Uterus (tissue), 4 donors: ENCODE measurements around the gene PACC1. TPM values are rescaled to one million over a fixed set of nuclear protein-coding genes. Genes with fewer than 3 reads are reported as not detected.
A peak's percentile ranks its signal among the peaks of the same experiment; 100 is the strongest.

Experiments used
- DNase-seq, 2 donors: peaks; one replicate each; pipeline ENCODE4 v3.0.0-alpha.2; 2019 to 2020
- H3K27ac ChIP-seq, 2 donors: fragments of 200-600 bp; sonication (generic); 1 replicate in 1 of 2; 2 replicates in 1 of 2; pipeline ENCODE4 v1.5.1; 2016 to 2018
- H3K27me3 ChIP-seq, 2 donors: fragments of 200-600 bp; sonication (generic); one replicate each; pipeline ENCODE4 v1.5.1; 2018 to 2019; ENCODE audit warnings: control low read depth in 1 of 2
- H3K36me3 ChIP-seq, 2 donors: fragments of 200-600 bp; sonication (generic); one replicate each; pipeline ENCODE4 v1.5.1; 2019; ENCODE audit warnings: control low read depth in 1 of 2
- H3K4me1 ChIP-seq, 2 donors: fragments of 200-600 bp; sonication (generic); one replicate each; pipeline ENCODE4 v1.5.1; 2018 to 2019; ENCODE audit warnings: control low read depth in 1 of 2
- H3K4me3 ChIP-seq, 2 donors: fragments of 200-600 bp; sonication (generic); 1 replicate in 1 of 2; 2 replicates in 1 of 2; pipeline ENCODE4 v1.5.1; 2018 to 2019; ENCODE audit warnings: mild to moderate bottlenecking in 1 of 2
- H3K9me3 ChIP-seq, 2 donors: fragments of 200-600 bp; sonication (generic); one replicate each; pipeline ENCODE4 v1.5.1; 2019; ENCODE audit warnings: control low read depth in 1 of 2
- POLR2A ChIP-seq, 2 donors: fragments of 450-650 bp; IDR thresholded peaks; one replicate each; pipeline ENCODE4 v1.6.1; 2016; ENCODE audit warnings: antibody characterized with exemption in 2 of 2, mild to moderate bottlenecking in 1 of 2, moderate library complexity in 1 of 2
- intact Hi-C: fragments of 100-400 bp; cut with DNase I; formaldehyde crosslinking; loops from one replicate; pipeline ENCODE4 v1.15.1; 2023; ENCODE audit warnings: low total_unique reads
- total RNA-seq, 4 donors: library from RNA; depleted of rRNA in 3 of 4; stranded (reverse); fragments of >200 nt in 3 of 4; gene quantifications; one replicate each; pipeline versions ENCODE4 v1.1.0 to v1.2.4, GENCODE V29; 2014 to 2023
- TF ChIP-seq, protein P1 (sequence below), 4 experiments: fragments of 200-600 bp in 2 of 4; fragments of 450-650 bp in 2 of 4; sonication (generic) in 2 of 4; IDR thresholded peaks; one replicate each; pipeline ENCODE4 v1.5.1; 2016 to 2019; ENCODE audit warnings: antibody characterized with exemption in 4 of 4, mild to moderate bottlenecking in 2 of 4, moderate library complexity in 1 of 4
- donor health status: DM: yes; HTN: yes; CAD: no.

PACC1 gene
- total RNA-seq, 4 donors from 2014 or later = 1.5 to 10.9 (median 7.2) TPM

DNA sequence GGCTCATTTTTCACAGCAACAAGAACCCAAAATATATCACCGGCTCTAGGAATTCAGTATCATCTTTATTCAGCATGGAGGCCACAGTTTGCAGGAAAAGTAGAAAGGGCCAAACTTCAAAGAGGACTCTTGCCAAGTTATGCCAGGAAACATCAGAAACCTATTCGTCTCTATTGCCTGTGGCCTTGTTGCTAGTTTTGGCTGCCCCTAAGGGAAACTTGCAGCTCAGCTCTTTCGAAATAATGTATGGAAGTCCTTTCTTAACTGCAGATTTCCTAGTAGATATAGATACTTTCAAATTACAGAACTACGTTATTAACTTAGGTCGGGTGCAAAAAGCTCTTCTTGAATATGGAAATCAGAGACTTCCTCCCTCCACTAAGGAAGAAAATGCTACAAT lies 13.8 kb upstream of the PACC1 start:
- no peaks in the 10 kb centered on the region for H3K27me3 ChIP-seq
- intact Hi-C loops = no loop called here
- no peaks in the 10 kb centered on the region for H3K36me3 ChIP-seq
- DNase-seq = no peak
- H3K4me3 ChIP-seq = no peak overlapping the region
- no peak for TF ChIP-seq POLR2A (IDR thresholded peaks at IDR 0.05)
- TF ChIP-seq, protein P1, sequence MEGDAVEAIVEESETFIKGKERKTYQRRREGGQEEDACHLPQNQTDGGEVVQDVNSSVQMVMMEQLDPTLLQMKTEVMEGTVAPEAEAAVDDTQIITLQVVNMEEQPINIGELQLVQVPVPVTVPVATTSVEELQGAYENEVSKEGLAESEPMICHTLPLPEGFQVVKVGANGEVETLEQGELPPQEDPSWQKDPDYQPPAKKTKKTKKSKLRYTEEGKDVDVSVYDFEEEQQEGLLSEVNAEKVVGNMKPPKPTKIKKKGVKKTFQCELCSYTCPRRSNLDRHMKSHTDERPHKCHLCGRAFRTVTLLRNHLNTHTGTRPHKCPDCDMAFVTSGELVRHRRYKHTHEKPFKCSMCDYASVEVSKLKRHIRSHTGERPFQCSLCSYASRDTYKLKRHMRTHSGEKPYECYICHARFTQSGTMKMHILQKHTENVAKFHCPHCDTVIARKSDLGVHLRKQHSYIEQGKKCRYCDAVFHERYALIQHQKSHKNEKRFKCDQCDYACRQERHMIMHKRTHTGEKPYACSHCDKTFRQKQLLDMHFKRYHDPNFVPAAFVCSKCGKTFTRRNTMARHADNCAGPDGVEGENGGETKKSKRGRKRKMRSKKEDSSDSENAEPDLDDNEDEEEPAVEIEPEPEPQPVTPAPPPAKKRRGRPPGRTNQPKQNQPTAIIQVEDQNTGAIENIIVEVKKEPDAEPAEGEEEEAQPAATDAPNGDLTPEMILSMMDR (IDR thresholded peaks at IDR 0.05) = no peak
- peaks cover 0 to 1% of the 10 kb centered on the region in 2 donors for H3K4me1 ChIP-seq
- no peak overlapping the region for H3K27ac ChIP-seq
- H3K9me3 ChIP-seq = no peaks in the 10 kb centered on the region

DNA sequence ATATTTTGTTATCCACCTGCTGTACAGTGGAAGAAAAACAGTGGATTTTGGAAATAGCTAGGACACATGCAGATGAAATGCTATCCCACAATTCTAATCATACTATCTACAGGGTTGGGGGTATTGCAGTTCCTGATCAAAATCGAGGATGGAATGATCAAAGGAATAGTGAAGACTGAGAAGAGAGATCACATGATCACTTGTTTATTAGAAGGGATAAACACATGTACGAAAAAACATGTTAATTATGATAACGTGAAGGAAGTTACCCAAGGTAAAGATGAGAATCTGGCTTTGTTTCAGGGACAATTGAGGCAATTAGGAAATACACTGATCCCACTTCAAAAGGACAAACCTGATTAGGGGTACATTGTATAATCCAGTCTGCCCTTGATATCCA lies 9.2 kb upstream of the PACC1 start:
- intact Hi-C loops = no loop called here
- TF ChIP-seq, protein P1 (IDR thresholded peaks at IDR 0.05) = no peak
- TF ChIP-seq POLR2A (IDR thresholded peaks at IDR 0.05) = no peak
- no peak overlapping the region for H3K27ac ChIP-seq

DNA sequence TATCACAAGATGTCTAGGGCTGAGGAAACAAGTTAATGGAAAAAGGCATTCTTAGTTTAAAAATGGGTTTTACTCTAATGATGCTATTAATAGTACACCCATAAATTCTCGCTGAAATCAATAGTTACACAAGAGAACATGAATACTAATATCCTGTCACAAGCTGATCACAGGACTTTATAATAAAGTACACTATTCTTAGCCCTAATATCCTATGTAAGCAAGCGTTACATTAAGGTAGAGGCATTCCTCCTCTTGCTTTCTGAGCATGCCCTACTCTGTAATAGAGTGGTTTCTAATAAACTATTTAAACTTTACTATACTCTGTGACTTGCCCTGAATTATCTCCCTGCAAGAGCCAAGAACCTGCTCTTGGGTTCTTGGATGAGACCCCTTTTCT lies 6.5 kb upstream of the PACC1 start:
- H3K4me3 ChIP-seq = no peak overlapping the region
- no peak for TF ChIP-seq POLR2A (IDR thresholded peaks at IDR 0.05)
- TF ChIP-seq, protein P1 (IDR thresholded peaks at IDR 0.05) = no peak
- H3K4me1 ChIP-seq = no peaks in the 10 kb centered on the region
- H3K27ac ChIP-seq = no peak overlapping the region
- H3K27me3 ChIP-seq = no peaks in the 10 kb centered on the region
- no peaks in the 10 kb centered on the region for H3K36me3 ChIP-seq
- H3K9me3 ChIP-seq = no peaks in the 10 kb centered on the region
- intact Hi-C loops = no loop called here
- DNase-seq = no peak

More for the DNA sequence above, 9.2 kb upstream of the PACC1 start:
- Histone ChIP-seq H3K4me1 (no peaks in the 10 kb centered on the region), H3K4me3 (no peak overlapping the region), H3K27me3 (no peaks in the 10 kb centered on the region), H3K9me3 (no peaks in the 10 kb centered on the region), H3K36me3 (no peaks in the 10 kb centered on the region)
- no peak for DNase-seq

DNA sequence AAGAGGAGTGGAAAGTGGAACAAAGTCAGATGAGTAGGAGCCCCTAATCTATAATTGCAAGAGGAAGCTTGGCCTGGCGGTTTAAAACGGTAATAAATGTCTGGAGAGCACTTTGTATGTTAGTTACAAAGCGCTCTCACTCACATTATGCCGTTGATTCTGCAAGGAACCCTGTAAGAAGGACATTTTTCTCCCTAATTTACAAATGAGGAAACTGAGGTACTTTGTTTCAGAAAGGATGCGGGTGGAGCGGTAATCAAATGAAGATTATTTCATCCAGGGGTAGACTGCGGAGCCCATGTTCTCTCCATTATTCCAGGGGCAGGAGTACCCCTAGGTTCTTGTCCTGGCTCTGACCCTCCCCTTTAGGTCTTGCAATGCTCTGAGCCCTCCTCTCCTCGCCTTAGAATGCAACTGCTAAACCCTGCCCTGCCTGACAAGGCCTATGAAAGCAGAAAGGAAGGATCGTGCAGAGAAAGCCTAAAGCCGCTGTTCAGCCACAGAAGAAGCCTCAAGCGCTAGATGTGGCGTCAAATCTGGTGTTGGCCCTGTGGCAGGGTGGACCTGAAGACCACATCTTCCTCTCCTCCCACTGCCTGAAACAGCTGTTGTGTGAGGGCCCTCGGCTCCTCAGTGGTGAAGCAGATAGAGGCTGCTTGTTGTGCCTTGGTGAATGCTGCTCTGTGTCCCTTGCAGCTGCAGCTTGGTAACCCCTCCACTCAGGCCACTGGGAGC lies 588 bp upstream of the PACC1 start:
- peak overlapping the region; percentile 79 to 94 for H3K4me3 ChIP-seq
- H3K36me3 ChIP-seq = no peaks in the 10 kb centered on the region
- intact Hi-C loops = no loop called here
- TF ChIP-seq, protein P1 (IDR thresholded peaks at IDR 0.05) = no peak
- TF ChIP-seq POLR2A (IDR thresholded peaks at IDR 0.05) = no peak
- no peaks in the 10 kb centered on the region for H3K27me3 ChIP-seq
- H3K4me1 ChIP-seq = no peaks in the 10 kb centered on the region
- H3K27ac ChIP-seq = peak overlapping the region in 1 of 2 donors; percentile 11
- no peak for DNase-seq
- no peaks in the 10 kb centered on the region for H3K9me3 ChIP-seq

DNA sequence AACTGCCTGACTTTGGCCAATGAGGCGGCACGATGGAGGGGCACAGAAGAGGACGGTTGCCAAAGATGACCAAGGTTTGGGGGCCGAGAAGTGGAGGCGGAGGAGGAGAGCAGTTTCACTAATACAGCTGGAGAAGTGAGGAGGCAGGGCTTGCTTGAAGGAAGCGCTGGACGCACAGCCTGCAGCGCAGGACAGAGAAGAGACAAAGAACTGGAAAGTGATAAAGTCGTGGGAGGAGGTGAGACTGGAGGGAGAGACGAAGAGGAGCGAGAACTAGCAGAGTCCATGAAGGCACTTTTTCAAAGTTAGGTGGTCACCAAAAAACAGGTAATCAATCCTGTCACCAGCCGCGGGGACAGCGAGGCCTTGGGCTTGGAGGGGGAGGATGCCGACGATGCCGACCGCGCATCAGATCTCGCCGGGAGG lies 771 bp downstream of the PACC1 start:
- intact Hi-C loops = no loop called here
- no peaks in the 10 kb centered on the region for H3K9me3 ChIP-seq
- H3K36me3 ChIP-seq = no peaks in the 10 kb centered on the region
- no peak for DNase-seq
- H3K4me3 ChIP-seq = peak overlapping the region; percentile 79 to 94
- no peaks in the 10 kb centered on the region for H3K27me3 ChIP-seq
- no peaks in the 10 kb centered on the region for H3K4me1 ChIP-seq
- no peak overlapping the region for H3K27ac ChIP-seq
- no peak for TF ChIP-seq POLR2A (IDR thresholded peaks at IDR 0.05)
